GM12892 (cell line): ENCODE measurements around the gene TMEM45B.
"Not testable (repeated sequence)": the region's sequence is repeated elsewhere in the genome, so short reads cannot be mapped to it uniquely, and the experiment has no call there.

Experiments used
- DNase-seq: peaks from one replicate; pipeline ENCODE4 v3.0.0; 2011; ENCODE audit not compliant: insufficient read length
- FAIRE-seq: peaks from 2 replicates; lab custom pipeline; 2011; peaks lifted over from hg19 to GRCh38; lab: Jason Lieb, UNC
- POLR2A ChIP-seq: IDR thresholded peaks from 2 replicates; pipeline ENCODE4 v1.6.1; 2011; ENCODE audit warnings: low read depth, low read length, control low read depth
- POLR2AphosphoS5 ChIP-seq: IDR thresholded peaks from 2 replicates; pipeline ENCODE4 v1.6.1; 2011; ENCODE audit warnings: low read depth, low read length, control low read depth
- TAF1 ChIP-seq: IDR thresholded peaks from 2 replicates; pipeline ENCODE4 v1.6.1; 2011; ENCODE audit warnings: low read depth, mild to moderate bottlenecking, control low read depth, low read length, borderline replicate concordance

TMEM45B gene

GRCh38 chr11:129813231-129813791, 2.3 kb upstream of the TMEM45B start:
- no peak for TF ChIP-seq POLR2A
- no peak for TF ChIP-seq TAF1
- no peak for TF ChIP-seq POLR2AphosphoS5
- DNase-seq, result no peak

GRCh38 chr11:129814244-129815014, 1.2 kb upstream of the TMEM45B start:
- DNase-seq, result no peak
- no peak for TF ChIP-seq POLR2AphosphoS5
- TF ChIP-seq POLR2A, result no peak
- no peak for TF ChIP-seq TAF1
- FAIRE-seq, result no peak

More at GRCh38 chr11:129813231-129813791, 2.3 kb upstream of the TMEM45B start:
- no peak for FAIRE-seq

- DNase-seq, result no peak
- no peak for FAIRE-seq
- TF ChIP-seq POLR2A (no peak), POLR2AphosphoS5 (no peak), TAF1 (no peak)
Measured at GRCh38 chr11:129817534-129818051, 1.9 kb downstream of the TMEM45B start.

- not testable (repeated sequence) for DNase-seq
- peak; percentile 21 for FAIRE-seq
Measured at GRCh38 chr11:129818236-129818635, 2.6 kb downstream of the TMEM45B start.

- DNase-seq (no peak), FAIRE-seq (no peak)
- no peak for TF ChIP-seq POLR2AphosphoS5
- no peak for TF ChIP-seq TAF1
- no peak for TF ChIP-seq POLR2A
Measured at GRCh38 chr11:129819237-129819636, 3.6 kb downstream of the TMEM45B start.

GRCh38 chr11:129820228-129820627, 4.6 kb downstream of the TMEM45B start:
- FAIRE-seq, DNase-seq: not testable (repeated sequence)

GRCh38 chr11:129823281-129823680, 7.6 kb downstream of the TMEM45B start:
- DNase-seq, FAIRE-seq: not testable (repeated sequence)

- peak; percentile 73 for FAIRE-seq
- not testable (repeated sequence) for DNase-seq
Measured at GRCh38 chr11:129823799-129824198, 8.2 kb downstream of the TMEM45B start.

GRCh38 chr11:129825380-129825779, 9.7 kb downstream of the TMEM45B start:
- no peak for TF ChIP-seq TAF1
- no peak for TF ChIP-seq POLR2AphosphoS5
- TF ChIP-seq POLR2A, result no peak
- DNase-seq (no peak), FAIRE-seq (no peak)

- FAIRE-seq (no peak), DNase-seq (no peak)
- TF ChIP-seq POLR2AphosphoS5, result no peak
- no peak for TF ChIP-seq TAF1
Measured at GRCh38 chr11:129828301-129828836, 12.7 kb downstream of the TMEM45B start.

- not testable (repeated sequence) for FAIRE-seq, DNase-seq
Measured at GRCh38 chr11:129829497-129829896, 13.8 kb downstream of the TMEM45B start.

- not testable (repeated sequence) for FAIRE-seq, DNase-seq
Measured at GRCh38 chr11:129831227-129831626, 15.6 kb downstream of the TMEM45B start.

GRCh38 chr11:129833260-129833659, 17.6 kb downstream of the TMEM45B start:
- FAIRE-seq, DNase-seq: not testable (repeated sequence)

- DNase-seq, FAIRE-seq: not testable (repeated sequence)
Measured at GRCh38 chr11:129836423-129836891, 20.8 kb downstream of the TMEM45B start.
